OCI-LY7 (cell line): ENCODE results near the gene GJD2. TPM values are rescaled to one million over a fixed set of nuclear protein-coding genes. Genes with fewer than 3 reads are reported as not detected.

Source experiments
- BruUV-seq: library from RNA; stranded (reverse); fragments of 400-500 nt; replicated peaks from 2 replicates; lab custom pipeline; 2021; lab: Mats Ljungman, UMichigan
- CTCF ChIA-PET: fragments of 300-600 bp; sonication (Branson Sonifier 250); formaldehyde crosslinking; loops from one replicate; lab custom pipeline; 2022; ENCODE audit warnings: antibody characterized with exemption; ENCODE audit not compliant: unreplicated experiment; lab: Charles Lee
- POLR2A ChIA-PET: fragments of 300-600 bp; sonication (Branson Sonifier 250); formaldehyde crosslinking; loops from one replicate; lab custom pipeline; 2022; ENCODE audit warnings: antibody characterized with exemption; lab: Charles Lee
- DNase-seq: peaks from one replicate; pipeline ENCODE4 v3.0.0-alpha.2; 2015; ENCODE audit warnings: low spot score
- H2AFZ ChIP-seq: fragments of 200-600 bp; sonication (generic), shearing (Covaris generic); 2 replicates; pipeline ENCODE4 v1.6.1; 2014; ENCODE audit warnings: mild to moderate bottlenecking, antibody characterized with exemption, low read length, moderate library complexity
- H3K27ac ChIP-seq: fragments of 200-600 bp; sonication (generic); 2 replicates; pipeline ENCODE4 v1.5.1; 2014; ENCODE audit warnings: mixed run types, low read depth, mild to moderate bottlenecking, moderate library complexity, low read length, inconsistent platforms; ENCODE audit not compliant: poor library complexity, severe bottlenecking
- H3K36me3 ChIP-seq: fragments of 200-600 bp; sonication (generic); 2 replicates; pipeline ENCODE4 v1.6.1; 2014; ENCODE audit warnings: mild to moderate bottlenecking, antibody characterized with exemption, low read length, moderate library complexity, mixed read lengths; ENCODE audit not compliant: insufficient read depth
- H3K4me1 ChIP-seq: fragments of 200-600 bp; sonication (generic); 2 replicates; pipeline ENCODE4 v1.5.1; 2014; ENCODE audit warnings: mild to moderate bottlenecking, low read length; ENCODE audit not compliant: insufficient read depth, poor library complexity, severe bottlenecking
- H3K4me2 ChIP-seq: fragments of 200-600 bp; sonication (generic); 2 replicates; pipeline ENCODE4 v1.6.1; 2014; ENCODE audit warnings: mild to moderate bottlenecking, low read length
- H3K4me3 ChIP-seq: fragments of 200-600 bp; sonication (generic); 2 replicates; pipeline ENCODE4 v1.5.1; 2014; ENCODE audit warnings: mild to moderate bottlenecking, low read depth, low read length; ENCODE audit not compliant: poor library complexity, severe bottlenecking
- H3K79me2 ChIP-seq: fragments of 200-600 bp; sonication (generic); 2 replicates; pipeline ENCODE4 v1.6.1; 2016; ENCODE audit warnings: low read depth, mild to moderate bottlenecking, low read length, moderate library complexity, mixed read lengths; ENCODE audit not compliant: insufficient read depth
- H3K9me2 ChIP-seq: fragments of 200-600 bp; sonication (generic); 2 replicates; pipeline ENCODE4 v1.6.1; 2016; ENCODE audit warnings: mild to moderate bottlenecking, low read length, mixed read lengths; ENCODE audit not compliant: insufficient read depth
- H3K9me3 ChIP-seq: fragments of 200-600 bp; sonication (generic); 2 replicates; pipeline ENCODE4 v1.6.1; 2014; ENCODE audit warnings: mild to moderate bottlenecking, mixed run types, low read length, mixed read lengths
- H4K20me1 ChIP-seq: fragments of 200-600 bp; sonication (generic); 2 replicates; pipeline ENCODE4 v1.6.1; 2014; ENCODE audit warnings: mild to moderate bottlenecking, antibody characterized with exemption, low read length, moderate library complexity, mixed read lengths; ENCODE audit not compliant: insufficient read depth
- CTCF ChIP-seq: fragments of 200-600 bp; sonication (generic); conservative IDR thresholded peaks from 2 replicates; pipeline ENCODE4 v1.5.1; 2014; ENCODE audit warnings: mild to moderate bottlenecking, antibody characterized with exemption, low read length, moderate library complexity, mixed read lengths
- EZH2phosphoT487 ChIP-seq: fragments of 200-600 bp; sonication (generic); IDR thresholded peaks from 2 replicates; pipeline ENCODE4 v1.6.1; 2018; ENCODE audit warnings: low read depth, borderline replicate concordance, mild to moderate bottlenecking, mixed run types, antibody characterized with exemption, low read length, moderate library complexity, mixed read lengths
- intact Hi-C: fragments of 100-400 bp; cut with micrococcal nuclease; formaldehyde crosslinking; loops from one replicate; pipeline ENCODE4 v1.10.0; 2022; ENCODE audit not compliant: unreplicated experiment
- total RNA-seq, 2 experiments: library from RNA; depleted of rRNA in 1 of 2; stranded (reverse); fragments of >200 nt in 1 of 2; shearing (Covaris generic) in 1 of 2; gene quantifications; 2 replicates each; pipeline ENCODE4 v1.2.3, GENCODE V29; 2014 to 2022

Gene GJD2
- total RNA-seq, 2 experiments from 2014 or later, result not detected

- CTCF ChIA-PET, result no interaction called here
- no peaks in the 10 kb centered on the region for H3K9me3 ChIP-seq
- intact Hi-C loops, result no loop called here
- no peaks in the 10 kb centered on the region for H3K79me2 ChIP-seq
- no peak overlapping the region for H3K4me2 ChIP-seq
- no peaks in the 10 kb centered on the region for H3K36me3 ChIP-seq
- TF ChIP-seq CTCF (no peak), EZH2phosphoT487 (no peak)
- BruUV-seq, result no TSS peak
- no peaks in the 10 kb centered on the region for H3K9me2 ChIP-seq
- DNase-seq, result no peak
- H3K27ac ChIP-seq, result no peak overlapping the region
- H2AFZ ChIP-seq, result no peak overlapping the region
- H3K4me1 ChIP-seq, result no peaks in the 10 kb centered on the region
- no peaks in the 10 kb centered on the region for H4K20me1 ChIP-seq
- POLR2A ChIA-PET, result no interaction called here
- no peak overlapping the region for H3K4me3 ChIP-seq
Measured at GRCh38 chr15:34722439-34722836, 32.4 kb downstream of the GJD2 start.

- Histone ChIP-seq H3K4me3 (no peak overlapping the region), H3K9me2 (no peaks in the 10 kb centered on the region), H4K20me1 (no peaks in the 10 kb centered on the region), H3K27ac (no peak overlapping the region), H3K4me1 (no peaks in the 10 kb centered on the region), H3K36me3 (no peaks in the 10 kb centered on the region), H3K9me3 (no peaks in the 10 kb centered on the region), H2AFZ (no peak overlapping the region), H3K4me2 (no peak overlapping the region), H3K79me2 (no peaks in the 10 kb centered on the region)
- TF ChIP-seq EZH2phosphoT487 (no peak), CTCF (no peak)
- no peak for DNase-seq
- intact Hi-C loops, result no loop called here
- BruUV-seq, result no TSS peak
- ChIA-PET POLR2A (no interaction called here), CTCF (no interaction called here)
Measured at GRCh38 chr15:34721802-34722438, 32.9 kb downstream of the GJD2 start.

- H3K9me3 ChIP-seq, result no peaks in the 10 kb centered on the region
- CTCF ChIA-PET, result no interaction called here
- no peak overlapping the region for H2AFZ ChIP-seq
- no peak overlapping the region for H3K27ac ChIP-seq
- H3K79me2 ChIP-seq, result no peaks in the 10 kb centered on the region
- BruUV-seq, result no TSS peak
- H4K20me1 ChIP-seq, result no peaks in the 10 kb centered on the region
- no peak for TF ChIP-seq CTCF
- TF ChIP-seq EZH2phosphoT487, result no peak
- no peak overlapping the region for H3K4me2 ChIP-seq
- H3K9me2 ChIP-seq, result no peaks in the 10 kb centered on the region
- H3K4me3 ChIP-seq, result no peak overlapping the region
- POLR2A ChIA-PET, result no interaction called here
- intact Hi-C loops, result no loop called here
- H3K4me1 ChIP-seq, result no peaks in the 10 kb centered on the region
- DNase-seq, result no peak
- no peaks in the 10 kb centered on the region for H3K36me3 ChIP-seq
Measured at GRCh38 chr15:34721157-34721801, 33.5 kb downstream of the GJD2 start.
